HG02610 (cell line): Measurements from ENCODE around the gene WDR77.

Source experiments
- ATAC-seq: cut with Tn5 transposase; IDR thresholded peaks from one replicate; pipeline ENCODE4 v1.9.1; 2021; ENCODE audit warnings: mild to moderate bottlenecking, moderate library complexity; ENCODE audit not compliant: unreplicated experiment

WDR77 gene

DNA sequence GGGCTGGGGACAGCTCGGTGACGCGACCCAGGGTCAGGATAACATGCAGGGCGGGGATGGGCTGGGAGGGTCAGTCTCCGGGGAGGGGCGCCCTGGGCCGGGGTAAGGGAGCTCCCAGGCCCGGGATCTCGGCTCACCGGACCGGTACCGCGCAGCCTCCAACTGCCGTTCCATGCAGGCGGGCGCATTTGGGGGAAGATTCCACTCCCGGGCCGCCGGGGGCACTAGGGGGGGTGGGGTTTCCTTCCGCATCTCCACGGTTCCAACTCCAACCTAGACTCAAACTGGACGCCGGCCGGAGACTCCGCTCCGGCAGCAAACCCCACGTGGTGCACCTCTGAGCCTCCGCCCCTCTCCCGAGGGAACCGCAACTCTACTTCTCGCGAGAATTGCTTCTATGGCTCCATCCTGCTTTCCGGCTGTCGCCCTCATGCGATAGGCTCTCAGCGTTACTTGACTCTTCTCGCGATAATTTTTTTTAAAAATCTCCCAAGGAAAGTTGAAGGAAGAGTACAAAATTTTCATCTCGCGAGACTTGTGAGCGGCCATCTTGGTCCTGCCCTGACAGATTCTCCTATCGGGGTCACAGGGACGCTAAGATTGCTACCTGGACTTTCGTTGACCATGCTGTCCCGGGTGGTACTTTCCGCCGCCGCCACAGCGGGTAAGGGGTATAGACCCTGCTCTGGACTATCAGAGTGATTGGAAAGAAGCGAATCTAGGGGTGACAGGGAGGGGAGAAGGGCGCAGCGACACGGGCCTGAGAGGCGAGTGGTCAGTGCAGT is at the start of gene WDR77, which contains the start of gene ATP5PB:
Gene WDR77, minus strand, starts transcription at position 339 of the 785 bp plus-strand sequence. Its CDS starts 87 bp downstream, at position 252.
Gene ATP5PB, plus strand, starts transcription at position 547 of the 785 bp plus-strand sequence. Its CDS starts 78 bp downstream, at position 625.
- peak; percentile 91 for ATAC-seq

DNA sequence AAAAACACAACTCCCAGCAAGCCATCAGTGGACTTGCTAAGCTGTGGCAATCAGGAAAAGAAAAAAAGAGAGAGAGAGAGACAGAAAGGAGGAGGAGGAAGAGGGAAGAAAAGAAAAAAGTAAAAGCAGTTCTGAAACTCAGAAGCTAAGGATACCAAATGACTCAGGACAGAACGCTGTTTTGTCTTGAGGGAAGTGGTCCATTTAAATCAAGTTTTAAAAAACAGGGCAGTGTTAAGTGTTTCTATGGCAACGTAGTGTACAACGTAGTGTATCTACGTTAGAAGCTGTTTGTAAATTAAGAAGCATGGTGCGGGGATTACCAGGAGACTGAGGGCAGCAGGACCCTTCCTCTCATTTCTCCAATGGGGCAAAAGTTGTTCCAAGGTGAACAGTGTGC is 48.5 kb upstream of the WDR77 start:
- ATAC-seq, result no peak

DNA sequence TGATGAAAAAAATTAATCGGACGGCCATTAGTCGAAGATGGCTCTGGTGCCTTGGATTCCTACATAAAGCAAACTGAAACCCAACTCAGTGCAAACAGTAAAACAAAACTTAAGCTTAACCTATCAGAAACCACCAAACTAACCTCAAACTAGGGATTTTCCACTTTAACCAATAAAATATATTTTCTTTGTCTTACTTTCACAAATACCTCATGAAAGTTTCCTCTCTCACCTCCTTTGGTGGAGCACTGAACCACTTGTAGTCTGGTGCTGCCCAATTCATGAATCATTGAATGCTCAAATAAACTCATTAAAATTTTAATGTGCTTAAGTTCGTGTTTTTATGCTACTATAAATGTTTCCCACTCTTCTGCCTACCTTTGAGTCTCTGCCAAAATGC is 47.3 kb upstream of the WDR77 start:
- ATAC-seq, result no peak

DNA sequence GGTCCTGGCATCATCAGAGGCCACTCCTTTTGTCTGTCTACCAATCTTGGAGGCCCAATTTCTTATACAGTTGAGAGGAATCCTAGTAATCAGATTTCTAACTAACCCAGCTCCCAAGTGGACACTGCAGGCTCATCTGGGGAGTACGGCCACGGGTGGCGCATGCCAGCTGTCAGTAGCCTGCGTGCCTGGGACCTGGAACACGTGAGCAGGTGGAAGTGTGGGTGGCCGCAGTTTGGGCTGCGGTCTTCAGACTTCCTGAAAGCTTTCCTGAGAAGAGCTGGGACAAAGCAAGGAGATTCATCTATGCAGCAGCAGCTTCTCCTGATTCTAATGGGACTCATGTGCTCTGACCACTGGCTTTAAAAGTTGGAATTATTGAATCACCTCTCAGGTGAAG is 42.0 kb upstream of the WDR77 start:
- no peak for ATAC-seq

DNA sequence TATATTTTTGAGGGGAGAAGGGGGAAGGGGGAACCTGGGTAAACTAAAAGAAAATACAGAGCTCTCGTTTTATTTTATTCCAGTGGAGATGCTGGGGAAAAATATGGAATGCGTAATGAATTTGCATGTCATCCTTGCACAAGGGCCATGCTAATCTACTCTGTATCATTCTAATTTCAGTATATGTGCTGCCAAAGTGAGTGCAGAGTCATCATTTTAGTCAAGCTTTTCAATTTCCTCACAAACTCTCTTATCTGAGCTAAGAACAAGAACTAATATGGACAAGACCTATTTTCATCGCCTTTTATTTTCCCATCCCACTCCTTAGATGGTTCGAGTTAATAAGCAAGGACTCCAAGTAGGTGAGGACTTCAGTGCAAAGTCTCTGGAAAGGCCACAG is 41.2 kb upstream of the WDR77 start:
- ATAC-seq, result no peak

DNA sequence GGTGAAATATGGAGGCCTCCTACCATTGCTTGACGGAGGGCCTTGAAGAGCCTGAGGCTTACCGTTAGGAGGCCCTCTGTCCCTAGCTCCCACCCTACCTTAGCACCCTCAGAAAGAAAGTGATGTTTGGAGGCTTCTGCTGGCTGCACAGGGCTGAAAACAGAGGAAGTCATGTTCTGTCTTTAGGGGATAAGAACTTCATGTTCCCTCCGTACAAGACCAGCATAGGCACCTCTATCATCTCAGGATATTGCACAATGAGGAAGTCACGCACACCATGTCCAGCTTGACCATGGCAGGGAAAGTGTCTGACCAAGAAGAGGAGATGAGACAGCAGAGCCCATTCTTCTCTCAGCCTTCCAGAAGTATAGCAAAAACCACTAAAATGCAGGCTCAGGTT is 40.5 kb upstream of the WDR77 start:
- ATAC-seq, result no peak

DNA sequence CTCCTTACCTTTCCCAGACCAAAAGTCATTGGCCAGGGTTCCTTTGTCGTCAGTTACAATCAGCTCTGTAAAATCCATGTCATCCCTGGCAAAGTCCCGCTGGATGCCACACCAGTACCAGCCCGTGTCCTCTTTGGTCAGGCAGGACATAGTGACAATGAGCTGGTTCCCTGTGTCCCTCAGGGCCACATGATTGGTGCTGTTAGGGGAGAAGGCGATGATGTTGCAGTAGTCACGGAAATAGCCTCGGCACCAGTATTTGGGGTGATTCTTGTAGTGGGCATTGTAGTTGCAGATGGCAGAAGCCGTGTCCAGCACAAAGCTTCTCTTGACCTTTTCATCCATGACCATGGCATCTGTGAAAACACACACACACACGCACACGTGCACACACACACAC is 39.6 kb upstream of the WDR77 start:
- ATAC-seq, result no peak

DNA sequence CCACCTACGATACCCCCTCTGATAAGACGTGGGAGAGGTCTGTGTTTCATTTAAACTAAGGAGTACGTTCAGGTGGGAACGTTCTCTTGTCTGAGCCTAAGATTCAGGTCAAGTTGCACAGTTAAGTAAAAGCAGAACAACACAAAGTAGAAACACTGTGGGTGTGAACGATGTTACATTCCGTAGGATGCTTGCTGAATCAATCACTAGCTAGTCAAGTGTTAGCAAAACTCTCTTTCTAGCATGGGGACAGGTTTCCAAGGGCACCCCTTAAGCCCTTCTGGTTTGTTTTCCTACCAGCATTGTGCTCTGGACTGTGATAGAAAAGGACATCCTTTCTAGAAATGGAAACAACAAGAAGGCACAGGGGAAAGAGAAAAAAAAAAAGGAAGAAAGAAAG is 38.1 kb upstream of the WDR77 start:
- ATAC-seq, result no peak

DNA sequence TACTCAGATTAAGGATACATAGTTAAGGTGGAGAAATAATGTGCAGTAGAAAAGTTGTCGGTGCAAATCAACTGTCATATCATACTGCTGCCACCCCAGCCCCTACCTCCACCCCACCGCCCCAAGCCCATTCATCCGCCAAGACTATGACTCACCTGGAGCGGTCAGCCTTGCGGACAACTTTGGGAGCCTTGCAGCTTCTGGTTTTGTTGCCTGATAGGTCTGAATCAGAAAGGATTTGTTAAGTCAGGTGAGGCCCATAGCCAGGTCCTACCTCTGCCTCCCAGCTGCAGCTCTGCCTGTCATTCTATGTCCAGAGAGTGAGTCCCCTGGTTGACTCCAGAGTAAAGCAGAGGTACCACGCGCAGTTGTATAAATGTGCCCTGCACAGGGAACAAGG is 37.4 kb upstream of the WDR77 start:
- no peak for ATAC-seq

DNA sequence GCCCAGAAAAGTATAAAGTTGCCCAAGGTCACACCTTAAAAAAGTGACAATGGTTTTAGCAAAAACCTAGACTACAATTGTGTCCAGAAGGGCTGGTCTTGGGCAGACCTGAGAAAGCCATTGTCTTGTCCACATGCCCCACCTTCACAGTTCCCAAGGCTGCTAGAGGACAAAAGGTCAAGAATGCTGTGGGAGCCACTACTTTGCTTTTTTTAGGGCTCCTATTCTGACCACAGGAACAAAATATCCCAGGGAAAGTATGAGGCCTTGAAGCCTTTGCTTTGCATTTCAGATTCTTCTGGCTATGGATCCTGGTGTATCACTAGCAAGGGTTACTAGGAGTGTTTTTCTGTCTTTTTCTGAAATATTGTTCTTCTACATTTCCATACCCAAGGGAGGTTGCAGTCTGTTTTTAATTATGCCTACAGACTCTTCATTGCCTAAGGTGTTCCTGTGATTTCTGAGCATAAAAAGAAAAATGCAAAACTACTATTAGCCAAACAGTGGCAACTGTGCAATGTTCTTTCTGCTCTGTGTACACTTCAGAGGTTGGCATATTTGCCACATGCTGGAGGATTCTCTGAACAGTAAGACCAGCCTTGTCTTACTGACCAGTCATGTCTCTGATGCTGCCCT is 35.5 kb upstream of the WDR77 start:
- ATAC-seq, result no peak

DNA sequence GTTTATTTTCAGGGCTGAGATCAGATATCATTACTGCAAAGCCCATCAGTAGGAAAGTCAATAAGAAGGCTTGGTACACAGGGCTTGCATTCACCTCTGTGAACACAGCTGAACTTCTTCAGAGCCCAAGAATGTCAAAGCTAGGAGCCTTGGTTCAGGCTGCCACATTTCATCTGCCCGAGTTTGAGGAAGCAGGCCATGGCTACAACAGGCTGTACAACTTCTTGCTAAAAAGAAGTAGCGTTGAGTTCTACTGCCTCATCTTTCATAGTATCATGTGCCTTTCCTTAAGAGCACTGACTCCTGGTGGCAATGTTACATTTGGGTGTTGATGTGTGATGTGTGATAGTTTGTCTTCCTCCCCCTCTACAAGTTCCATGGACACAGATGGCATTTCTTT is 34.8 kb upstream of the WDR77 start:
- ATAC-seq, result no peak

DNA sequence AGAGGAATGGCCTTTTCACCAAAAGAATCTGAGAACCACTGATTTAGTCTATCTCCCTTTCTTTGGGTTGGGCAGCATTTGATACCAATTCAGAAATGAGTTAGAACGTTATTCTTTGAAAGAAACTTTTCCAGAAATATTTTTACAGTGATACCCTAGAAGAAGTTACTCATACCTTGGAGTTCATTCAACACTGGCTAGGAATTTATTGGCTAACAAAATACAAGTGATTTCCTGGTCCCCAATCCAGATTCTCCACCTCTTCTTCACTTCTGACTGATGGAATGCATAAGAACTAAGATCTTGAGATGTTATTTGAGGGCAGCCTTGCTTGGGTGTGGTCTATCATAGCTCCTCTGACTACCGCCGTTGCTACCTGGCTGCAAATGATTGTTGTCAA is 34.1 kb upstream of the WDR77 start:
- ATAC-seq, result no peak

DNA sequence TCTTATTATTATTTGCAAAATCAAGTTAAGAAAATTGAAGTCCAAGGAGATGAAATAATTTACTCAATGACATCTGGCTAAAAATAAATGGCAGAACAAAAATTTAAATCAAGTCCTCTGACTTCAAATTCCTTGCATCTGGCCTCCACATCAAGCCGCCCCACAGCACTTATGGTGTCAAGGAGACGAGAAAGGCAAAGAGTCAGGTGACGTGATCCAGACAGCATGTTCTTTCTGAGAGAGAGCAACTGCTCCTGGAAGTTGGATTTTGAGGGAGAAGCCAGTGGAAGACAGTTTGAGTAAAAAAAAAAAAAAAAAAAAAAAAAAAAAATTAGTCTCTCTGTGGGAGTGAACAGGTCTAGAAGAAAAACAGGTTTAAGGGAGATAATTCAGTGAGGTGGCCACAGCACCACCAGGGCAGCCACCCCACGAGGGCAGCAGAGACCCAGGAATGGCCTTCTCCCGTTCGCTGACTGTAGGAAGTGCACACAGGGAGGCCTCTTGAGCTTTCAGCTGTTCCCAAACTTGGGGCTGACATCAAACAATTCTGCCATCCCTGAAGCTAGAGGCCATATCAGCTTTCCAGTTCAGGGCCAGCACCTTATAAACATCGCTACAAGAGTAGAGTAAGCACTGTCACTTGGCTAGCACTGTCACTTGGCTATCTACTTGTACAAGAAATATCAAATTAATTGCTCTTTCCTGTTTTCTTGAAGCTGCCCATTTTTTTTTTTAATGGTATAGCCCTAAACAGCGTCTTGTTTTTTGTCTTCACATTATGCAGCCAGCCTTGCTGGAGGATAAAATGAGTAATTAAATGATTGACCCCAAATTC is 32.5 kb upstream of the WDR77 start:
- peak; percentile 51 for ATAC-seq

DNA sequence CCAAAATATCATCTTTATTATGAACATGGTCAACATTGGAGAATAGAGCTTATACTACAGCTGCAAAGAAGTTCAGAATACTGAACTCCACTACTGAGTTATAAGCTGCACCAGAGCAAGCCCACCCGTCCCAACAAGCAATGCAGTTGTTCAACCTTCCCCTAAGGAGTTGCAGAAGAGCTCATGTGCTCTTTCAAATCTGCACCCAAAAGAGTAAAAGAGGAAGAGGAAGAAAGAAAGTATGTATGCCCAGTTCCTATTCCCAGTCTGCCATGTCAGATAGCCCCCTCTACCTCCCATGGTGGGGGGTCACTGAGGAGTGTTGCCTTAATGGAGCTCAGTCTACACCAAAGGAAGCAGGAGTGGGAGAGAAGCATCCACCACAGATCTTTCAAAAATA is 31.6 kb upstream of the WDR77 start:
- no peak for ATAC-seq

DNA sequence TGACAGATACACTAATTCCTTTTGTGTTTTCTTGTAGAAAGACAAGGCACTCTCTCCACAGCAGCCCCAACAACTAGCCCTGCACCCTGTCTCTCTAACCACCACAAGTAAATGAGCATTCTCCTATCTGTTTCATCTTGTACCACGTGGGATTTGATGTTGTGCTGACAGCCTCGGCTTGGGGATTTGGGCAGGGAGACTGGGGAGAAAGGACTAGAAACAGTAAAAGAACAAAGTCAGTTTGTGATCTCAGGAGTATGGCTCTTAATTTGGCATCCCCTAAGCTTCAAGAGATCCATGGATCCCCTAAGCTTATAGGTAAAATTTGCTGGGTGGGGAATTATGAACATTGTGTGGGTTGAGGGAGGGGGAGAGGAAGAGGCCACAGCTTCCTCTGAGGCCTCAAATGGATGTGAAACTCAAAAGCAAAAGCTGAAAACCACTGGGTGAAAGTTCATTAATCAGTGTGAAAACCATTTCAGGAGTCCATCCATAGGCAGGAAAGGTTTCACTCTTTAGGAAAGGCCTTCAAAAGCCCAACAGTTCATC is 27.8 kb upstream of the WDR77 start:
- peak; percentile 66 for ATAC-seq

DNA sequence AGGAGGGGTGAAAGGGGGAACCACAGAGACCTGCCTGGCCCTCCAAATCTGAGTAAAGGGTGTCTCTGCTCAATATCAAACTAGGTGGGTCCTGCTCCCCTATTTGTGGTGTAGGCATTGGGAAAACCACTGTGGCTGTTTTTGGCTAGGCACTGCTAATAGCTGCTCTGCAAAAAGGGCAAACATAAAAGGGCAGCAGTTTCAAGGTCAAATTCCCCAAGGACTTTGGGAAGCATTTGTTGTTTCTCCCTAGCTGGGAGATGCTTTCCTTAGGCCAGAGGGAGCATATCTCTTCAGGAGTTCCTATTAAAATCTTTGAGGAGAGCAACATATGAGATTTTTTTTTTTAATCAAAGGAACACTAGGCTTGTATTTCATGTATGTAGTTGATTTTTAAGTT is 27.2 kb upstream of the WDR77 start:
- ATAC-seq, result no peak

DNA sequence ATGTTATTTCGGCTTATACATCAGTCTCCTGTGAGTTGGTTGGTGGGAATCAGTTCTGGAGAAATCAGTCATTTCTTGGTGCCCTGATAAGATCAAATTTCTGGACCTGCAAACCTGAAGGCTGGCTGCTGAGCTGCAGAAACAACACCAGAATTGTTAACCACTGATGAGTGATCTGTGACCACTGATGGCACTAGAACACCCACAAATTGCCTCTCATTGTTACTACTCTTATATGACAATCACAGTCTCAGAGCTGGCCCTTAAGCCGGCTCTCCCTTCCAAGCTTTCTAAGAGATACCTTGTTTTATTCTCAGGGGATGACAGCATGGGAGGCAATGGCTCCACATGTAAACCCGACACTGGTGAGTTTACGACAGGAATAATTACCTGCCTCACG is 26.6 kb upstream of the WDR77 start:
- no peak for ATAC-seq

DNA sequence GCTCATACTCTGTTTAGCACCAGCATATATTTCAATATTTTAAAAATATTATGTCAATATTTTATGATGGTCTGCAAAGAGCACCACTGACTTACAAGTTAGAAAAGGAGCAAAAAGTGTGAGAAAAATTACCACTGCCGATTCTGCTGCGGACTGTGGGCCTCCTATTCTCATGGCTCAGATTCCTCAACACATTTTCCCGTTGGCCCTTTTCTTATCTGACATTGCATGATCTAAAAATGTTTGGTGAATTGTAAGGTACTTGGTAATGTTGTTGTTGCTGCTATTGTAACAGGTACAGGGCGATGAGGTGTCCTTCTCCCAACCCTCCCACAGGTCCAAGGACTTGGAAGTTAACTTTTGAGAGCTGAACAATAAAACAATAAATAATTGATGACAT is 25.5 kb upstream of the WDR77 start:
- no peak for ATAC-seq

DNA sequence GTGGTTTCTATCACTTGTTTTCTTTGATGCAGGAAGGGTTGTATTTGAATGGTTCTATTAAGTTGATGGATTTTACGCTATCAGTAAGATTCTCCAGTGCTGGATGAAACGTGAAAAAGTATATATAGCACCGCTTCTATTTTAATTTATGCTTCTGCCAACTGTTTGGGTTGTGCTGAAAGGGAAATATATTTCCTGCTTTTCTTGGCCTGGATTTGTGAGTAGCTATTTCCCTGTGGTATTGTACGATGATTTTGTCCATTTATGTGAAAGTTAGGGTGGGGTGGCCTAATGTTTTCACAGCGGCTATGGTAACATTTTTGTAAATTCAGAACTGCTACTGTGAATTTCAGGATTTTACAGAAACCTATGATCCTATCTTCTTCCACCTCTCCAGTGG is 25.1 kb upstream of the WDR77 start:
- no peak for ATAC-seq

DNA sequence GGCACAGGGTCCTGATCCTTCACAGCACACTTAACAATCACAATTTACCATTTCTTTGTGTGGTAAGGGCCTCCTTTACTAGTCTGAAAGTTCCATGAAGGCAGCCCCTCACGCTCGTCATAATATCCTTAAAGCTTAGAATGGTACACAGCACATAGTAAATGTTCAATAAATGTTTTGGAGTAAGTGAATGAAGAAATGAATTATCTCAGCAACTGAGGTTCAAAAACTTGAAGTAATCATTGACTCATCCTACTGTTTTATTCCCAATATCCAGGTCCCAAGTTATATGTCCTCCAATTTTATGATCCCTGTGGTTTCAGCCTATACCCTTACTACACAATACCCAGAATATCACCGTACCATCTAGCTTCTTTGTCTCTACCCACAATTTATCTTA is 22.5 kb upstream of the WDR77 start:
- no peak for ATAC-seq

DNA sequence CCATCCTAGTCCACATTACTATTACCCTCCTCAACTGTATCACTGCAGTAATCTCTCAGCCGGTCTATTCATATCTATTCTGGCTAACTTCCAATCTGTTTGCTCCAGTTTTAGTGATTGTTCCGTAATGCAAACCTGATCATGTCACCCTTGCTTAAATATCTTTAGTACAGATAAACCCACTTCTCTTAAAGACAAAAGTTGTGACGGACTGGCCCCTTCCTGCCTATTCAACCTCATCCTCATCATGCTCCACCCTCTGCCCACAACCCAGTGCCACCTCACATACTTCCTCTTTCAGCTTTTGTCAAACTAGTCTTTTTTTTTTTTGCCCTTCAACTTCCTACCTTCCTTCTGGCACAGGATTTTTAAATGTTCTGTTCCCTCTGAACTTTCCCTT is 22.0 kb upstream of the WDR77 start:
- no peak for ATAC-seq
